Epithelial cell of esophagus (primary cell): ENCODE measurements around the gene PRRX2.

Experiments
- DNase-seq: peaks from one replicate; pipeline ENCODE4 v3.0.0; 2010; ENCODE audit warnings: low read depth
- H3K4me3 ChIP-seq: 2 replicates; pipeline ENCODE4 v1.5.1; 2011; ENCODE audit warnings: mild to moderate bottlenecking, low read length, control low read depth
- TF ChIP-seq, protein P1 (sequence below): IDR thresholded peaks from 2 replicates; pipeline ENCODE4 v1.5.1; 2011; ENCODE audit warnings: low read depth, mild to moderate bottlenecking, low read length, control low read depth, inconsistent platforms; ENCODE audit not compliant: insufficient read depth; ENCODE audit errors: missing control alignments

PRRX2 gene

DNA sequence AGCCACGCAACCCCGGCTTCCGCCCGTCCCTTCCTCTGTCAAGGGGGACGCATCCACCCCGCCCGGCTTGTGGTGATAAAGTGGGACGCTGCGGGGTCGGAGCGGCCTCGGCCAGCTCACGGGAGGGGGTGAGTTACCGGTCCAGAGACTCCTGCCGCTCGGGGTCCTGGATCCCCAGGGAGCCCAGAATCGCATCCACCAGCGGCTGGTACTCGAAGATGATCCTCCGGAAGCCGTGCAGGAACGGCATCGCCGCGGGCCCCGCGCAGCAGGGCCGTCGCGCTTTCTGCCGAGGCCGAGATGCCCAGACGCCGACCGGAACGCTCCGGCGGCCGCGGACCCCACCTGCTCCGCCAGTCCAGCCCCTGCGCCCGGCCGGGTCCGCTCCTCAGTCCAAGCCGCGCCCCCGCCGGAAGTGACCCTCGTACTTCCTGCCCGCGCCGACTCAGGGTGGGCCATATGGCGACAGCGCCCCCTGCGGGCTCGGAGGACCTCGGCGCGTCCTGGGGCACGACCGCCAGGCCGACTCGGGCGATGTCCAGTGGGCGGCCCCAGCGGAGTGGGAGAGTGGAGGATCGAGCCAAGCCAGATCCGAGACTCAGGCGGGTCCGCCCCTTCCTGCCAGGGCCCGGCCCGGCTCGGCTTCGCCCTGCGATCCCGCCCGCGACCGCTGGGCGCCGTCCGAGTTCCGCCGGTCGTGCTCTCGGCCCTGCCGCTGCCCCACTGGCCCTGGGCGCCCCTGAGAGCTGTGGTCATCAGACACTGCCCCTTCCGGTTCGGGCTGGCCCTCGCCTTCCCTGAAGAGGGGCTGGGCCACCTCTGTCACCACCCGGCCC lies 23.5 kb upstream of the PRRX2 start, which contains the start of gene ASB6:
Gene ASB6, minus strand, starts transcription at position 402 of the 836 bp plus-strand sequence. Its CDS starts 152 bp downstream, at position 250.
- DNase-seq: peak; percentile 93
- TF ChIP-seq, protein P1, sequence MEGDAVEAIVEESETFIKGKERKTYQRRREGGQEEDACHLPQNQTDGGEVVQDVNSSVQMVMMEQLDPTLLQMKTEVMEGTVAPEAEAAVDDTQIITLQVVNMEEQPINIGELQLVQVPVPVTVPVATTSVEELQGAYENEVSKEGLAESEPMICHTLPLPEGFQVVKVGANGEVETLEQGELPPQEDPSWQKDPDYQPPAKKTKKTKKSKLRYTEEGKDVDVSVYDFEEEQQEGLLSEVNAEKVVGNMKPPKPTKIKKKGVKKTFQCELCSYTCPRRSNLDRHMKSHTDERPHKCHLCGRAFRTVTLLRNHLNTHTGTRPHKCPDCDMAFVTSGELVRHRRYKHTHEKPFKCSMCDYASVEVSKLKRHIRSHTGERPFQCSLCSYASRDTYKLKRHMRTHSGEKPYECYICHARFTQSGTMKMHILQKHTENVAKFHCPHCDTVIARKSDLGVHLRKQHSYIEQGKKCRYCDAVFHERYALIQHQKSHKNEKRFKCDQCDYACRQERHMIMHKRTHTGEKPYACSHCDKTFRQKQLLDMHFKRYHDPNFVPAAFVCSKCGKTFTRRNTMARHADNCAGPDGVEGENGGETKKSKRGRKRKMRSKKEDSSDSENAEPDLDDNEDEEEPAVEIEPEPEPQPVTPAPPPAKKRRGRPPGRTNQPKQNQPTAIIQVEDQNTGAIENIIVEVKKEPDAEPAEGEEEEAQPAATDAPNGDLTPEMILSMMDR: peak; percentile 56

DNA sequence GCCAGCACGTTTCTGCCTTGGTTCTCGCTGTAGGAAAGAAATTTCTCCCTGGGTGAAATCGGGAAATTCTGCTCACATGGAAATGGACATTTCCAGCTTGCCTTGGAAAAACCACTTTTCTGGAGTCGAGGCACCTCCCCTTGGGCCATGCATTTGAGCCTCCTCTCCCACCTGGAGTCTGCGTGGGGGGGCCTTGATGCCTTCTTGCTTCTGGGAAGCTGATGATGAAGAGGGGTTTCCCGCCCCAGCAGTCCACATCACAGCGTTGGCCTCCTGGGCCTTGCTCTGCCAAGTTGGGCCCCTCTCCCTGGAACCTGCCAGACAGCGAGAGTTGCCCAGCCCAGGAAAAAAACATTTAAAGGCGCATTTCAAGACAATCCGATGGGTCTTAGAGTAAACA lies 21.7 kb upstream of the PRRX2 start:
- TF ChIP-seq, protein P1: no peak
- no peak for DNase-seq
- no peak overlapping the region for H3K4me3 ChIP-seq

More for the DNA sequence above, 23.5 kb upstream of the PRRX2 start, which contains the start of gene ASB6:
- peak within 1 kb of the TSS; percentile 85 for H3K4me3 ChIP-seq

DNA sequence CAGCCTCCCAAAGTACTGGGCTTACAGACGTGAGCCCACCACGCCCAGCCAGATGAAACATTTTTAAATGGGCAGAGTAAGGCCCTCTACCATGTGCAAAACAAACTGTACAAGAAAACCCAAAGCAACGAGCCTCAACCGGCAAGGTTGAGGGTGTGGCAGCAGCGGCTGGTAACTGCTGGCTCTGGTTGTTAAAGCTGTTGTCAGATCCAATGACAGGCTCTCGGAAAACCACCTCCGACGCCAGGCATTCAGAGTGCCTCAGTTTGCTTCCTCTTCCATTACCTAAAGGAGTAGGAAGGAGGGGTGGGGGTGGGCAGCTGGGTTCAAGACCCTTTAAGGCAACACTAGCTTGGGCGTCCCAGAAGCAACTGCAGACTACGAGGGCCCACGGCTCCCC lies 21.1 kb upstream of the PRRX2 start:
- H3K4me3 ChIP-seq: no peak overlapping the region
- TF ChIP-seq, protein P1: no peak
- DNase-seq: peak; percentile 59

DNA sequence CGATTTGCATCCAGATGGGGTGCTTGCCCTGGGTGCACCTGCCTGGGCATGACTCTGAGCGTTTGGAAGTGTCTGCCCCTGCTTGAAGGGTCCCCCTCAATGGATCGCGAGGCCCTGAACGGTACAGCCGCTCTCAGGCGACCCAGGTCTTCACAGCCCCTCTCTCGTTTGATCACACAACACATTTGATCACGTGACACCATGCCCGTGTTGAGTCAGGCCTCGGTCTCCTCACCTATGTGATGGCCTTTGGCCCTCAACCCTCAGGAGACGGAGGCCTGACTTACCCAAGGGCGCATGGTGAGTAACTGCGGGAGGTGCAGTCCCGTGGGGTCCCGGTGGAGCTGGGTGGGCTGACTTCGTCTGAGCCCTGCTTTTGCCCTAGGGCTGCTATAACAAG lies 20.5 kb upstream of the PRRX2 start:
- TF ChIP-seq, protein P1: no peak
- DNase-seq: no peak
- H3K4me3 ChIP-seq: no peak overlapping the region

DNA sequence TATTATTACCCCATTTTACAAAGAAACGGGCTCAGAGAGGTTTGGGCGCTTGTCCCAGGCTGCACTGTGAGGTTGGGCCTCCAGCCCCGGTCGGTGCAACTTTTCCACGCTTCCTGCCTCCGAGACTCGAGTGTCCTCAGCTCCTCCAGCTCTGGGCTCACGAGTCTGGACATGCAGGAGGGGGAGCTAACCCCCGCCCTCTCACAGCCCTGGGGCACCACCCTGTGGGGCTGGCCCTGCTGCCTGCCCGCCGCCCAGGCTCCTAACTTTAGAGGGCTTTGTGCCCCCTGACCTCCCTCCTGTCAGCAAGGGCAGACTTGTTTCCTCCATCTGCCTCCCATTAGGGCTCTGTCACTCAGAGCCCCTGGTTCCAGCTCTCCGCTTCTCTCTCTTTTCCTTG lies 19.2 kb upstream of the PRRX2 start:
- no peak overlapping the region for H3K4me3 ChIP-seq
- TF ChIP-seq, protein P1: no peak
- no peak for DNase-seq

DNA sequence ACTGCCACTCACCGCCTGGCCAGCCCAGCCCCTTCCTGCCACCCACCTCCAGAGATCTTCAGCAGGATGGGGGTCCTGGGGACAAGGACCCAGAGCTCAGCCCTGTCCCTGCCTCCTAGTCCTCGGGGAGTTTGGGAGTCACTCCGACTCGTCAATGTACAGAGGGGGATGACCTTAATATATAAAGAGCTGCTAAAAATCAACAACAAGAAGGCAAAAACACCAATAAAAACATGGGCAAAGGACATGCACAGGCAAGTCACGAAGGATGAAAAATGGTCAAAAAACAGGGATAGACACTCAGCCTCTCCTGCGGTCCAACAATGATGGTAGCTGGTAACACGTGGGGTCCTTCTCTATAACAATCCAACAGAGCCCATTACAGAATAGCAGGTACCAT lies 18.8 kb upstream of the PRRX2 start:
- H3K4me3 ChIP-seq: no peak overlapping the region
- no peak for DNase-seq
- TF ChIP-seq, protein P1: no peak
